Activated CD4-positive, alpha-beta T cell treated with anti-CD3 and anti-CD28 coated beads, Interleukin-2, amount 50 U/mL, for 48 hours (primary cell): ENCODE results near the gene NFIA.

Experiments used
- DNase-seq, 2 experiments: peaks; one replicate each; pipeline ENCODE4 v3.0.0-alpha.2; 2020

Gene NFIA

GRCh38 chr1:61379693-61380092 lies 297.3 kb downstream of the NFIA start:
- no peak for DNase-seq

GRCh38 chr1:61380561-61380960 lies 298.2 kb downstream of the NFIA start:
- no peak for DNase-seq

- no peak for DNase-seq
These were observed 304.0 kb downstream of the NFIA start for GRCh38 chr1:61386323-61386722.

- DNase-seq, result no peak
These were observed 304.4 kb downstream of the NFIA start for GRCh38 chr1:61386770-61387169.

GRCh38 chr1:61387829-61388228 lies 305.5 kb downstream of the NFIA start:
- no peak for DNase-seq

GRCh38 chr1:61388566-61388965 lies 306.2 kb downstream of the NFIA start:
- DNase-seq, result no peak

GRCh38 chr1:61389194-61389925 lies 307.0 kb downstream of the NFIA start:
- DNase-seq, result no peak

- DNase-seq, result no peak
These were observed 307.8 kb downstream of the NFIA start for GRCh38 chr1:61389926-61390845.

- no peak for DNase-seq
These were observed 309.4 kb downstream of the NFIA start for GRCh38 chr1:61391730-61392129.

GRCh38 chr1:61392409-61393242 lies 310.3 kb downstream of the NFIA start:
- DNase-seq, result no peak

GRCh38 chr1:61393575-61393974 lies 311.2 kb downstream of the NFIA start:
- no peak for DNase-seq

- no peak for DNase-seq
These were observed 312.9 kb downstream of the NFIA start for GRCh38 chr1:61395146-61395800.

- DNase-seq, result no peak
These were observed 315.1 kb downstream of the NFIA start for GRCh38 chr1:61397495-61397894.

GRCh38 chr1:61397935-61398334 lies 315.6 kb downstream of the NFIA start:
- DNase-seq, result no peak

- DNase-seq, result no peak
These were observed 316.8 kb downstream of the NFIA start for GRCh38 chr1:61399199-61399598.

- DNase-seq, result no peak
These were observed 317.9 kb downstream of the NFIA start for GRCh38 chr1:61400131-61400770.

- DNase-seq, result no peak
These were observed 318.6 kb downstream of the NFIA start for GRCh38 chr1:61400997-61401396.

GRCh38 chr1:61403679-61404596 lies 321.6 kb downstream of the NFIA start:
- no peak for DNase-seq

GRCh38 chr1:61404597-61405376 lies 322.4 kb downstream of the NFIA start:
- no peak for DNase-seq

- DNase-seq, result no peak
These were observed 324.1 kb downstream of the NFIA start for GRCh38 chr1:61406467-61406866.
